HepG2 (cell line): ENCODE results near the gene TPM1. TPM values are rescaled to one million over a fixed set of nuclear protein-coding genes. Genes with fewer than 3 reads are reported as not detected.

Source experiments
- ATF5 ChIP-seq: sonication (generic); formaldehyde crosslinking; IDR thresholded peaks from 2 replicates; pipeline ENCODE4 v1.4.0; 2020; ENCODE audit warnings: mild to moderate bottlenecking, low read depth, missing genetic modification reagents
- BORCS8-MEF2B ChIP-seq: sonication (generic); formaldehyde crosslinking; IDR thresholded peaks from 2 replicates; pipeline ENCODE4 v1.8.0; 2022; ENCODE audit warnings: mild to moderate bottlenecking, missing genetic modification reagents
- CEBPG ChIP-seq: IDR thresholded peaks from 2 replicates; pipeline ENCODE4 v1.6.1; 2016
- GATAD2A ChIP-seq: IDR thresholded peaks from 2 replicates; pipeline ENCODE4 v1.6.1; 2016
- HDAC6 ChIP-seq: fragments of 200-600 bp; sonication (generic); IDR thresholded peaks from 2 replicates; pipeline ENCODE4 v1.7.0; 2017; ENCODE audit warnings: mild to moderate bottlenecking, antibody characterized with exemption, low read length, low read depth
- NR2F2 ChIP-seq: IDR thresholded peaks from 2 replicates; pipeline ENCODE4 v1.6.1; 2012; ENCODE audit warnings: low read depth, inconsistent platforms, borderline replicate concordance
- PAXIP1 ChIP-seq: sonication (generic); formaldehyde crosslinking; conservative IDR thresholded peaks from 2 replicates; pipeline ENCODE4 v1.4.0; 2020; ENCODE audit warnings: mild to moderate bottlenecking, missing genetic modification reagents, moderate library complexity
- TCF12 ChIP-seq, 2 experiments: fragments of 450-650 bp in 1 of 2; sonication (generic) in 1 of 2; formaldehyde crosslinking in 1 of 2; IDR thresholded peaks; 2 replicates each; pipeline versions ENCODE4 v1.6.1 to v1.8.0; 2017 to 2022; ENCODE audit warnings: antibody characterized with exemption in 1 of 2, mild to moderate bottlenecking in 1 of 2, missing genetic modification reagents in 1 of 2, moderate library complexity in 1 of 2
- THAP9 ChIP-seq: sonication (generic); formaldehyde crosslinking; IDR thresholded peaks from 2 replicates; pipeline ENCODE4; 2020; ENCODE audit warnings: missing genetic modification reagents, mild to moderate bottlenecking, borderline replicate concordance
- ZBTB42 ChIP-seq: sonication (generic); formaldehyde crosslinking; IDR thresholded peaks from 2 replicates; pipeline ENCODE4 v1.5.0; 2020; ENCODE audit warnings: mild to moderate bottlenecking, missing genetic modification reagents
- ZNF260 ChIP-seq: sonication (generic); formaldehyde crosslinking; IDR thresholded peaks from 2 replicates; pipeline ENCODE4 v1.4.0; 2020; ENCODE audit warnings: missing genetic modification reagents, low read depth, mild to moderate bottlenecking, borderline replicate concordance
- ZNF281 ChIP-seq: sonication (generic); formaldehyde crosslinking; IDR thresholded peaks from 2 replicates; pipeline ENCODE4 v1.4.0; 2020; ENCODE audit warnings: missing genetic modification reagents, borderline replicate concordance
- ZNF362 ChIP-seq: sonication (generic); formaldehyde crosslinking; IDR thresholded peaks from 2 replicates; pipeline ENCODE4 v1.4.0; 2020; ENCODE audit warnings: missing genetic modification reagents, mild to moderate bottlenecking, borderline replicate concordance
- ZNF589 ChIP-seq: sonication (generic); formaldehyde crosslinking; conservative IDR thresholded peaks from 2 replicates; pipeline ENCODE4 v1.8.0; 2022; ENCODE audit warnings: mild to moderate bottlenecking, moderate library complexity, missing genetic modification reagents
- polyA plus RNA-seq, 8 experiments: library from polyadenylated mRNA; depleted of rRNA in 3 of 8; stranded (reverse) in 7 of 8; unstranded in 1 of 8; fragments of >200 nt; fragmentation: Illumina TruSeq in 4 of 8; extraction: Trizol in 4 of 8; gene quantifications; 2 replicates each; pipeline versions ENCODE4 v1.2.1 to v1.2.3, GENCODE V29; 2011 to 2016; ENCODE audit warnings: low read depth in 4 of 8, missing spikeins in 1 of 8, mixed read lengths in 1 of 8; ENCODE audit not compliant: insufficient read depth in 1 of 8
- total RNA-seq, 5 experiments: library from RNA; depleted of rRNA; stranded (reverse); fragments of >200 nt; fragmentation: Illumina TruSeq; extraction: Trizol; gene quantifications; 2 replicates each; pipeline ENCODE4 v1.2.3, GENCODE V29; 2016; ENCODE audit warnings: low read depth in 1 of 5

TPM1 gene
- total and polyA plus RNA-seq, 2 of the 13 experiments (the other 11 are each of a cell fraction or from before 2014, with no cell fraction given): 98.9 to 109 TPM

GRCh38 chr15:63082366-63082765 is 39.8 kb downstream of the TPM1 start (continued):
- TF ChIP-seq THAP9 (CRISPR knock-in tag): no peak
- no peak for TF ChIP-seq ZBTB42 (CRISPR knock-in tag)
- TF ChIP-seq ZNF362 (CRISPR knock-in tag): no peak
- TF ChIP-seq ZNF260 (CRISPR knock-in tag): no peak
- no peak for TF ChIP-seq HDAC6
- no peak for TF ChIP-seq ZNF589 (CRISPR knock-in tag)
- 0 out of 2 replicates have a peak, but pooled peaks have one; percentile 33 for TF ChIP-seq NR2F2
- TF ChIP-seq TCF12 (IDR thresholded peaks at IDR 0.05): no peak
- TF ChIP-seq TCF12 (CRISPR knock-in tag; IDR thresholded peaks at IDR 0.05): no peak
- no peak for TF ChIP-seq ZNF281 (CRISPR knock-in tag)
- peak; percentile 69 for TF ChIP-seq CEBPG (CRISPR knock-in tag)
- no peak for TF ChIP-seq BORCS8-MEF2B (CRISPR knock-in tag)
- TF ChIP-seq ATF5: no peak
- peak; percentile 32; the same call in 1 of the 2 replicates for TF ChIP-seq PAXIP1
- TF ChIP-seq GATAD2A: no peak
